Measurements from ENCODE around the gene PIK3R3.

DNA sequence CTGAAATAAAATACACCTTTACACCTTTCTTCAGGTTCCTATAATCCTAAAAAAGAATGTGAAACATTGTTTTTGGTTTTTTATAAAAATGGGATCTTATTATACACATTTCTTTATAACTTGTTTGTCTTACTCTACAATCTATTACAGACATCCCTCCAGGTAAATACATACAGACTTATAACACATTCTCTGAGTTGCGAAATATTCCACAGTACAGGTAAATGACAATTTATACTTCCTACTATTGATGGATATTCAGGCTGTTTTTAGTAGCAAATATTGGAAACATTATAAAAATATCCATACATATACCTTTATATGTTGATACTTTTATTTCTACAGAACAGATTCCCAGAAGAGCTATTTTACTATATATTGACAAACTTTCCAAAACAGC is 20.3 kb downstream of the PIK3R3 start:
- TF ChIP-seq CTCF (IDR thresholded peaks at IDR 0.05; ENCODE audit: insufficient read depth, low read length, poor library complexity, severe bottlenecking) (no peak), EZH2phosphoT487 (conservative IDR thresholded peaks at IDR 0.05; ENCODE audit: low read length) (no peak)
